Endodermal cell (in vitro differentiated cells): Measurements from ENCODE around the gene GNAZ. TPM values are rescaled to one million over a fixed set of nuclear protein-coding genes. Genes with fewer than 3 reads are reported as not detected.

Experiments used
- DNase-seq: peaks from one replicate; pipeline ENCODE4 v3.0.0-alpha.2; 2017
- H3K27ac ChIP-seq: 2 replicates; pipeline ENCODE4 v1.5.1; 2013; ENCODE audit warnings: mild to moderate bottlenecking, low read depth, low read length, moderate library complexity
- H3K27me3 ChIP-seq: 2 replicates; pipeline ENCODE4 v1.6.1; 2013; ENCODE audit warnings: mild to moderate bottlenecking, low read length, moderate library complexity; ENCODE audit not compliant: insufficient read depth, control insufficient read depth, poor library complexity, severe bottlenecking
- H3K36me3 ChIP-seq: 2 replicates; pipeline ENCODE4 v1.7.0; 2013; ENCODE audit warnings: mild to moderate bottlenecking, low read length, moderate library complexity; ENCODE audit not compliant: control insufficient read depth, insufficient read depth
- H3K4me1 ChIP-seq: one replicate; pipeline ENCODE4 v1.7.0; 2013; ENCODE audit warnings: low read length; ENCODE audit not compliant: control insufficient read depth, insufficient read depth
- H3K4me3 ChIP-seq: 2 replicates; pipeline ENCODE4 v1.5.1; 2013; ENCODE audit warnings: mild to moderate bottlenecking, low read length, moderate library complexity
- H3K9ac ChIP-seq: 2 replicates; pipeline ENCODE4 v1.6.1; 2013; ENCODE audit warnings: mild to moderate bottlenecking, low read length, moderate library complexity; ENCODE audit not compliant: poor library complexity, severe bottlenecking; ENCODE audit errors: extremely low read depth
- H3K9me3 ChIP-seq: 2 replicates; pipeline ENCODE4 v1.6.1; 2013; ENCODE audit warnings: mild to moderate bottlenecking, low read length, moderate library complexity; ENCODE audit not compliant: control insufficient read depth
- H3K27ac Mint-ChIP-seq: 2 replicates; pipeline ENCODE4 v1.8.0; 2020; ENCODE audit warnings: mixed read lengths
- H3K27me3 Mint-ChIP-seq: 2 replicates; pipeline ENCODE4 v1.8.0; 2021; ENCODE audit warnings: mild to moderate bottlenecking, mixed read lengths; ENCODE audit not compliant: insufficient read depth
- H3K36me3 Mint-ChIP-seq: 2 replicates; pipeline ENCODE4 v1.8.0; 2020; ENCODE audit warnings: low read depth, mixed read lengths
- H3K4me1 Mint-ChIP-seq: 2 replicates; pipeline ENCODE4 v1.8.0; 2020; ENCODE audit warnings: mixed read lengths
- H3K4me3 Mint-ChIP-seq: 2 replicates; pipeline ENCODE4 v1.8.0; 2020; ENCODE audit warnings: mild to moderate bottlenecking, moderate library complexity, mixed read lengths
- H3K9me3 Mint-ChIP-seq: 2 replicates; pipeline ENCODE4 v1.8.0; 2020; ENCODE audit warnings: mild to moderate bottlenecking, mixed read lengths
- CTCF ChIP-seq: fragments of 200-600 bp; sonication (generic); conservative IDR thresholded peaks from 2 replicates; pipeline ENCODE4 v1.5.0; 2021; ENCODE audit warnings: antibody characterized with exemption, mild to moderate bottlenecking
- WGBS, 2 experiments: methylation state at CpG; one replicate each; pipeline versions ENCODE4 v1.1.5 to v1.1.7; 2013; ENCODE audit warnings: missing lambda C conversion rate in 2 of 2, mixed read lengths in 1 of 2; ENCODE audit not compliant: insufficient coverage in 1 of 2, insufficient read length in 1 of 2; 5-methylcytosine and 5-hydroxymethylcytosine counted together
- total RNA-seq, 2 donors: library from RNA; stranded (reverse); fragmentation: NEBNext Ultra II Directional in 1 of 2; extraction: Animal tissue kit (Norgen Biotek cat#: 25700) in 1 of 2; gene quantifications; 2 replicates in 1 of 2; 3 replicates in 1 of 2; pipeline ENCODE4 v1.2.1, GENCODE V29; 2021

Gene GNAZ
- total RNA-seq, 2 donors from 2014 or later, result 16.7 to 17.9 TPM

DNA sequence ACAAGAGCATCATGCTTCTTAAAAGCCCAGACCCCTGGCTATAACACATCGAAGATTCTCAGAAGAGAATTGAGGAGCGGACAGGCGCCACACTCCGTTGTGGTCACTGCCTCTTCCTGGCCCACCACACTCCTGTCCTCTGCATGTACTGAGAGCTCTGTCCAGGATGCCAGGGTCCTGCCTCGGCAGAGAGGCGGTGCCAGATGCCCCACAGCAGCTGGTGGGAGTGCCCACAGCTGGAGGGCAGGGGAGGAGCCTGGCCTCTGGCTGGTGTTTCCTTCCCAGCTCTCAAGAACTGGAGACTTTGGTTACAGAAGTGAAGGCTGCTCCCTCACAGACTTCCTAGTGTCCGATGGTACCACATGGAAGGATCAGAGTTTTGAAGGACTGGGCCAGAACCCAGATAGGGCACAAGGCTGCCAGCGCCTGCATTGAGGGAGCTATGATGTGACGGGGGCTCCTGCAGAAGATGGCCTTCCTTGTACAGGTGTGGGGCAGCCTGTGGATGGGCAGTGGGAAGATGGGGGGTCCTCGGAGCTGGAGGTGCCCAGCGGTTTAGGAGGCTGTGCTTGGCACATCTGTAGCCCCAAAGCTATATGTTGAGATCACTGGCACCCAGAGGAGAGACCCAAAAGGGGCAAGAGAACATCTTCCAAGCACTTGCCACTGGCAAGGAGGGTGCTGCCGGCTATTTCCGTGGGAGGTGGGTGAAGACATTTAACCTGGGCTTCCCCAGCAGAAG lies 52.1 kb downstream of the GNAZ start:
- Histone ChIP-seq H3K4me3 (no peak overlapping the region), H3K27ac (no peak overlapping the region), H3K27me3 (no peaks in the 10 kb centered on the region), H3K36me3 (no peaks in the 10 kb centered on the region), H3K4me1 (no peaks in the 10 kb centered on the region), H3K9ac (no peak overlapping the region), H3K9me3 (no peaks in the 10 kb centered on the region)
- H3K4me3 Mint-ChIP-seq, result no peak overlapping the region
- 90 to 94% methylated on average over 12 to 13 of the region's 13 CpGs for WGBS, 2 experiments
- no peaks in the 10 kb centered on the region for H3K4me1 Mint-ChIP-seq
- no peaks in the 10 kb centered on the region for H3K9me3 Mint-ChIP-seq
- no peaks in the 10 kb centered on the region for H3K36me3 Mint-ChIP-seq
- DNase-seq, result no peak
- H3K27ac Mint-ChIP-seq, result no peak overlapping the region
- H3K27me3 Mint-ChIP-seq, result no peaks in the 10 kb centered on the region
- no peak for TF ChIP-seq CTCF

- no peak for DNase-seq
- Histone ChIP-seq H3K9ac (no peak overlapping the region), H3K27me3 (no peaks in the 10 kb centered on the region), H3K36me3 (no peaks in the 10 kb centered on the region), H3K4me3 (no peak overlapping the region), H3K9me3 (no peaks in the 10 kb centered on the region), H3K27ac (no peak overlapping the region), H3K4me1 (no peaks in the 10 kb centered on the region)
- no peak for TF ChIP-seq CTCF
- H3K27ac Mint-ChIP-seq, result no peak overlapping the region
- WGBS, 2 experiments, result 94 to 95% methylated on average over 17 to 26 of the region's 26 CpGs
- no peaks in the 10 kb centered on the region for H3K9me3 Mint-ChIP-seq
- H3K27me3 Mint-ChIP-seq, result no peaks in the 10 kb centered on the region
- H3K36me3 Mint-ChIP-seq, result no peaks in the 10 kb centered on the region
- no peak overlapping the region for H3K4me3 Mint-ChIP-seq
- H3K4me1 Mint-ChIP-seq, result peaks cover 1% of the 10 kb centered on the region
Measured at GRCh38 chr22:23122992-23123803, 52.9 kb downstream of the GNAZ start.

- Mint-ChIP-seq H3K27me3 (no peaks in the 10 kb centered on the region), H3K27ac (no peak overlapping the region), H3K9me3 (no peaks in the 10 kb centered on the region), H3K36me3 (no peaks in the 10 kb centered on the region), H3K4me3 (no peak overlapping the region), H3K4me1 (peaks cover 2% of the 10 kb centered on the region)
- DNase-seq, result no peak
- Histone ChIP-seq H3K36me3 (no peaks in the 10 kb centered on the region), H3K9ac (no peak overlapping the region), H3K27ac (no peak overlapping the region), H3K4me3 (no peak overlapping the region), H3K4me1 (no peaks in the 10 kb centered on the region), H3K27me3 (no peaks in the 10 kb centered on the region), H3K9me3 (no peaks in the 10 kb centered on the region)
- WGBS, 2 experiments, result 88 to 89% methylated on average over 7 to 8 of the region's 9 CpGs
- no peak for TF ChIP-seq CTCF
Measured at GRCh38 chr22:23123804-23124254, 53.5 kb downstream of the GNAZ start.
